CD4-positive, alpha-beta T cell treated with Interferon alpha-2 for 1 hour (primary cell): ENCODE measurements around the gene COL27A1.

ENCODE experiments used
- DNase-seq, 2 donors: peaks; one replicate each; pipeline ENCODE4 v3.0.0-alpha.2; 2020 to 2022

Gene COL27A1

GRCh38 chr9:114229295-114229694 lies 74.0 kb downstream of the COL27A1 start:
- no peak for DNase-seq

GRCh38 chr9:114230068-114230467 lies 74.7 kb downstream of the COL27A1 start:
- DNase-seq = no peak

- DNase-seq = no peak
Measured at GRCh38 chr9:114231273-114231672, 75.9 kb downstream of the COL27A1 start.

- no peak for DNase-seq
Measured at GRCh38 chr9:114231719-114232449, 76.5 kb downstream of the COL27A1 start.

GRCh38 chr9:114233491-114234185 lies 78.3 kb downstream of the COL27A1 start:
- DNase-seq = no peak

- no peak for DNase-seq
Measured at GRCh38 chr9:114235033-114235661, 79.8 kb downstream of the COL27A1 start.

- no peak for DNase-seq
Measured at GRCh38 chr9:114236391-114237138, 81.2 kb downstream of the COL27A1 start.

GRCh38 chr9:114237247-114237646 lies 81.9 kb downstream of the COL27A1 start:
- no peak for DNase-seq

GRCh38 chr9:114237781-114238180 lies 82.4 kb downstream of the COL27A1 start:
- DNase-seq = no peak

- DNase-seq = no peak
Measured at GRCh38 chr9:114238472-114238871, 83.1 kb downstream of the COL27A1 start.

- DNase-seq = no peak
Measured at GRCh38 chr9:114238891-114239875, 83.8 kb downstream of the COL27A1 start.

- no peak for DNase-seq
Measured at GRCh38 chr9:114240216-114240615, 84.9 kb downstream of the COL27A1 start.

GRCh38 chr9:114240647-114241558 lies 85.6 kb downstream of the COL27A1 start:
- no peak for DNase-seq

GRCh38 chr9:114242837-114243236 lies 87.5 kb downstream of the COL27A1 start:
- no peak for DNase-seq

- no peak for DNase-seq
Measured at GRCh38 chr9:114243240-114243639, 87.9 kb downstream of the COL27A1 start.

GRCh38 chr9:114244570-114244969 lies 89.2 kb downstream of the COL27A1 start:
- DNase-seq = no peak

- DNase-seq = no peak
Measured at GRCh38 chr9:114246558-114246957, 91.2 kb downstream of the COL27A1 start.

GRCh38 chr9:114247077-114247476 lies 91.7 kb downstream of the COL27A1 start:
- DNase-seq = no peak

GRCh38 chr9:114247491-114247890 lies 92.2 kb downstream of the COL27A1 start:
- no peak for DNase-seq

GRCh38 chr9:114248299-114248707 lies 93.0 kb downstream of the COL27A1 start:
- no peak for DNase-seq
